A549 (cell line): ENCODE measurements around the gene CRIP3. TPM values are rescaled to one million over a fixed set of nuclear protein-coding genes. Genes with fewer than 3 reads are reported as not detected.

Source experiments
- ATAC-seq, 2 experiments: fragments of 200-7000 bp in 1 of 2; fragments of >200 bp in 1 of 2; cut with Nextera tagmentation in 1 of 2; cut with Tn5 transposase in 1 of 2; 3 replicates each; pipeline versions ENCODE4 v1.8.0 to v1.9.1; 2018 to 2020; ENCODE audit warnings: mild to moderate bottlenecking in 1 of 2, moderate library complexity in 1 of 2
- CTCF ChIA-PET: fragments of 300-600 bp; sonication (Branson Sonifier 250); formaldehyde crosslinking; extraction: SDS; loops from one replicate; lab custom pipeline; 2021; ENCODE audit warnings: antibody characterized with exemption, inconsistent platforms; lab: Yijun Ruan, JAX
- POLR2A ChIA-PET: fragments of 350-600 bp; formaldehyde crosslinking; extraction: SDS; loops from one replicate; lab custom pipeline; 2021; ENCODE audit warnings: antibody characterized with exemption, inconsistent platforms; lab: Yijun Ruan, JAX
- DNase-seq, 2 experiments: peaks; one replicate each; pipeline versions ENCODE4 v3.0.0 to v3.0.0-alpha.2; 2011 to 2016; ENCODE audit warnings: low read depth in 1 of 2, low spot score in 1 of 2
- FAIRE-seq: peaks from 2 replicates; lab custom pipeline; 2011; peaks lifted over from hg19 to GRCh38; lab: Jason Lieb, UNC
- H3K27ac ChIP-seq, 2 experiments: fragments of >200 bp; sonication (Bioruptor Twin); formaldehyde crosslinking; 3 replicates each; pipeline ENCODE4 v1.5.1; 2016 to 2017
- H3K4me1 ChIP-seq: fragments of >200 bp; sonication (Bioruptor Twin); formaldehyde crosslinking; 3 replicates; pipeline ENCODE4 v1.6.1; 2016
- H3K4me2 ChIP-seq: fragments of >200 bp; sonication (Bioruptor Twin); formaldehyde crosslinking; 3 replicates; pipeline ENCODE4 v1.6.1; 2016
- H3K4me3 ChIP-seq: fragments of >200 bp; sonication (Bioruptor Twin); formaldehyde crosslinking; 3 replicates; pipeline ENCODE4 v1.5.1; 2016
- H3K9me3 ChIP-seq: fragments of >200 bp; sonication (Bioruptor Twin); formaldehyde crosslinking; 3 replicates; pipeline ENCODE4 v1.6.1; 2016
- BHLHE40 ChIP-seq: IDR thresholded peaks from 2 replicates; pipeline ENCODE4 v1.6.1; 2012; ENCODE audit warnings: low read depth, low read length, inconsistent platforms
- CBX2 ChIP-seq: fragments of 200-600 bp; sonication (generic); IDR thresholded peaks from 2 replicates; pipeline ENCODE4 v1.6.1; 2016; ENCODE audit warnings: low read depth, mild to moderate bottlenecking, borderline replicate concordance
- EP300 ChIP-seq, 2 experiments: fragments of >200 bp; sonication (Bioruptor Twin); formaldehyde crosslinking; IDR thresholded peaks; 2 replicates in 1 of 2; 3 replicates in 1 of 2; pipeline ENCODE4 v1.6.1; 2016 to 2017
- FOXS1 ChIP-seq: fragments of 250-450 bp; sonication (Bioruptor Pico); IDR thresholded peaks from 2 replicates; pipeline ENCODE4 v1.5.0; 2020; ENCODE audit warnings: mild to moderate bottlenecking, moderate library complexity
- HEYL ChIP-seq: fragments of 250-450 bp; sonication (Bioruptor Pico); IDR thresholded peaks from 2 replicates; pipeline ENCODE4 v1.8.0; 2021; ENCODE audit warnings: mild to moderate bottlenecking, moderate library complexity
- HMGXB4 ChIP-seq: fragments of 250-450 bp; sonication (Bioruptor Pico); IDR thresholded peaks from 2 replicates; pipeline ENCODE4 v1.5.0; 2021; ENCODE audit warnings: mild to moderate bottlenecking, moderate library complexity, borderline replicate concordance
- JUN ChIP-seq, 2 experiments: fragments of >200 bp; sonication (Bioruptor Twin); formaldehyde crosslinking; IDR thresholded peaks; 2 replicates in 1 of 2; 3 replicates in 1 of 2; pipeline ENCODE4 v1.6.1; 2016 to 2017
- KDM1A ChIP-seq: fragments of 200-600 bp; sonication (generic); IDR thresholded peaks from 2 replicates; pipeline ENCODE4 v1.6.1; 2016; ENCODE audit warnings: low read depth, mild to moderate bottlenecking
- MAX ChIP-seq: IDR thresholded peaks from 2 replicates; pipeline ENCODE4 v1.6.1; 2012
- MAZ ChIP-seq: fragments of 150-350 bp; IDR thresholded peaks from 2 replicates; pipeline ENCODE4 v1.6.1; 2014; ENCODE audit warnings: antibody characterized with exemption, low read depth, low read length, borderline replicate concordance
- NPAS2 ChIP-seq: fragments of 250-450 bp; sonication (Bioruptor Pico); IDR thresholded peaks from 2 replicates; pipeline ENCODE4 v1.8.0; 2022; ENCODE audit warnings: mild to moderate bottlenecking, moderate library complexity, borderline replicate concordance
- PBX3 ChIP-seq: IDR thresholded peaks from 2 replicates; pipeline ENCODE4 v1.6.1; 2012
- USF2 ChIP-seq: fragments of 450-650 bp; IDR thresholded peaks from 2 replicates; pipeline ENCODE4 v1.6.1; 2014; ENCODE audit warnings: antibody characterized with exemption
- ZNF302 ChIP-seq: fragments of 250-450 bp; sonication (Bioruptor Pico); IDR thresholded peaks from 2 replicates; pipeline ENCODE4 v1.9.0; 2021; ENCODE audit warnings: inconsistent platforms, mild to moderate bottlenecking, moderate library complexity
- ZSCAN20 ChIP-seq: fragments of 250-450 bp; sonication (Bioruptor Pico); IDR thresholded peaks from 2 replicates; pipeline ENCODE4 v1.8.0; 2022; ENCODE audit warnings: mild to moderate bottlenecking, moderate library complexity
- WGBS: methylation state at CpG from one replicate; pipeline ENCODE4 v1.1.6; 2017; ENCODE audit errors: missing lambda C conversion rate; 5-methylcytosine and 5-hydroxymethylcytosine counted together
- polyA plus RNA-seq, 4 experiments: library from polyadenylated mRNA; depleted of rRNA in 3 of 4; stranded (reverse); fragments of >200 nt; fragmentation: RNase III in 1 of 4; extraction: RNeasy Plus Mini Kit Qiagen cat#74134 plus additional on column Dnase treatment in 1 of 4; gene quantifications; 2 replicates in 3 of 4; 3 replicates in 1 of 4; pipeline ENCODE4 v1.2.3, GENCODE V29; 2011 to 2017
- TF ChIP-seq, protein P1 (sequence below): fragments of 200-600 bp; sonication (generic); IDR thresholded peaks from 2 replicates; pipeline ENCODE4 v1.6.1; 2016; ENCODE audit warnings: antibody characterized with exemption, mild to moderate bottlenecking, moderate library complexity

Gene CRIP3
- polyA plus RNA-seq, 2 of the 4 experiments (the other 2 are of a cell fraction) = 1.3 to 2.8 TPM

DNA sequence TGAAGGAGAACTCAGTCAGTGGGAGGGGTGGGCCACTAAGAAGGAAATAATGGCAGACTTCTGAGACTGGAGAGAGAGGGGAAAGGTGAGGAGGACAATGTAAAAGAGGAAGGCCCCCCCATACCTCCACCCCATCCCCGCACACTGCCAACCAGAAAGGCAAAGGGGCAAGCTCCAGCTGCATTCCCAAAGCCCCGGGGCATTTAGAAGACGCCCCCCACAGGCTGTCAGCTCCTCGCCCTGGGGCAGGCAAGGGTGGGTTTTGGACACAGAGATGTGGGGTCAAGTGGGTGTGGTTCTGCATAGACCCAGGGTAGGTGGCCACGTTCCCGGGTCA lies 31.4 kb downstream of the CRIP3 start (continued):
- no peak for TF ChIP-seq MAX
- no peak for TF ChIP-seq PBX3
- no peak for TF ChIP-seq BHLHE40
- TF ChIP-seq NPAS2 (CRISPR knock-in tag) = no peak
- TF ChIP-seq ZNF302 (CRISPR knock-in tag) = no peak
- no peak for TF ChIP-seq FOXS1 (CRISPR knock-in tag)
- TF ChIP-seq HMGXB4 = no peak
- TF ChIP-seq, all 56 proteins: peak for 0

- no peak for DNase-seq
- POLR2A ChIA-PET = no interaction called here
- 88% methylated on average over 6 of the region's 11 CpGs for whole genome bisulfite sequencing
- Histone ChIP-seq H3K27ac (peak overlapping the region; percentile 62 to 80; a peak in 5 of 6 replicates), H3K9me3 (no peaks in the 10 kb centered on the region), H3K4me3 (no peak overlapping the region), H3K4me1 (peaks cover 52% of the 10 kb centered on the region), H3K4me2 (peak overlapping the region; percentile 45; the same call in 1 of the 3 replicates)
- FAIRE-seq = no peak
- no peak for TF ChIP-seq ZSCAN20 (CRISPR knock-in tag)
- no peak for TF ChIP-seq HEYL
- no peak for TF ChIP-seq EP300 (IDR thresholded peaks at IDR 0.05)
- no peak for TF ChIP-seq JUN (IDR thresholded peaks at IDR 0.05)
- TF ChIP-seq USF2 = no peak
- TF ChIP-seq KDM1A = no peak
- CTCF ChIA-PET = interaction anchor here (1.4 kb wide), 1 partner anchor 32 kb away, joined by 3 read pairs; the partner anchor contains the start of gene CRIP3
- no peak for ATAC-seq
These were observed 31.9 kb downstream of the CRIP3 start for GRCh38 chr6:43276577-43277305.

DNA sequence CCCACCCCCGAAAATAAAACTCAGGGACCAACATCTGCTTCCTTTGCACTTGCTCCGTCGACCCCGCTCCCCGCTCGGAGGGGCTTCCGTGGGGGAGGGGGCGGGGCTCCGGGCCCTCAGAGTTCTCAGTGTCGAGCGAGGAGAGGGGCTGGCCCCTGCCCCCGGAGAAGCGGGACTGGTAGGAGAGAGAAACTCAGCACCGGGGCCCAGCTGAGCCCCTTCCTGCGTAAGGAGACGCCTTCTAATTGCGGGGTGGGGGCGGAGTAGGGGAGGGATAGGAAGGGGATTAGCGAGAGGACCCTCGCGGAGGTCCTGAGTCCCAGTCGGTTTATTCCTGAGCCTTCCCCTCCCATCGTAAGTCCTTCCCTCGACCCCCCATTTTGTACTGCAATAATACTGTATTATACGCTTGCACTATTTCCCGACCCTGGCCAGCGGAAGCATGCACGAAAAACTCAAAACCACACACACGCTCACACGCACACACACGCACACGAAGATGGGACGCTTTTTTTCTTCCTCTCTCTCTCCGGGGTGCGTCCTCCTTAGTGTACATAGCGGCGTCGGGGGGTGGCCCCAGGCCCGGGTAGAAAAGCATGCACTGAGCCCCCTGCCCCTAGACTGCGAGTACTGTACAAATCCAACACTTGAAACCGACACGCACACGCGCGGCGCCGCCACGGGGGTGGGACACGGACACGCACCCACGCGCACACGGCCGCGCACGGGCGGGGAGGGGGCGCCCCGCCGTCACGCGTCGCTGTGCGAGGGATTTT lies 32.6 kb downstream of the CRIP3 start:
- Histone ChIP-seq H3K9me3 (no peaks in the 10 kb centered on the region), H3K27ac (peak overlapping the region; percentile 71 to 92; a peak in 5 of 6 replicates), H3K4me2 (peak overlapping the region; percentile 76), H3K4me3 (no peak overlapping the region), H3K4me1 (peaks cover 54% of the 10 kb centered on the region)
- WGBS = 92% methylated on average over 45 of the region's 64 CpGs
- ATAC-seq = no peak
- no peak for DNase-seq
- no peak for FAIRE-seq
- ChIA-PET CTCF (interaction anchor here (1.1 to 1.4 kb wide), 2 partner anchors 12 to 32 kb away, joined by 3 read pairs; partner anchors contain the start of gene CRIP3), POLR2A (no interaction called here)
- no peak for TF ChIP-seq USF2
- TF ChIP-seq MAZ = no peak
- TF ChIP-seq, protein P1, sequence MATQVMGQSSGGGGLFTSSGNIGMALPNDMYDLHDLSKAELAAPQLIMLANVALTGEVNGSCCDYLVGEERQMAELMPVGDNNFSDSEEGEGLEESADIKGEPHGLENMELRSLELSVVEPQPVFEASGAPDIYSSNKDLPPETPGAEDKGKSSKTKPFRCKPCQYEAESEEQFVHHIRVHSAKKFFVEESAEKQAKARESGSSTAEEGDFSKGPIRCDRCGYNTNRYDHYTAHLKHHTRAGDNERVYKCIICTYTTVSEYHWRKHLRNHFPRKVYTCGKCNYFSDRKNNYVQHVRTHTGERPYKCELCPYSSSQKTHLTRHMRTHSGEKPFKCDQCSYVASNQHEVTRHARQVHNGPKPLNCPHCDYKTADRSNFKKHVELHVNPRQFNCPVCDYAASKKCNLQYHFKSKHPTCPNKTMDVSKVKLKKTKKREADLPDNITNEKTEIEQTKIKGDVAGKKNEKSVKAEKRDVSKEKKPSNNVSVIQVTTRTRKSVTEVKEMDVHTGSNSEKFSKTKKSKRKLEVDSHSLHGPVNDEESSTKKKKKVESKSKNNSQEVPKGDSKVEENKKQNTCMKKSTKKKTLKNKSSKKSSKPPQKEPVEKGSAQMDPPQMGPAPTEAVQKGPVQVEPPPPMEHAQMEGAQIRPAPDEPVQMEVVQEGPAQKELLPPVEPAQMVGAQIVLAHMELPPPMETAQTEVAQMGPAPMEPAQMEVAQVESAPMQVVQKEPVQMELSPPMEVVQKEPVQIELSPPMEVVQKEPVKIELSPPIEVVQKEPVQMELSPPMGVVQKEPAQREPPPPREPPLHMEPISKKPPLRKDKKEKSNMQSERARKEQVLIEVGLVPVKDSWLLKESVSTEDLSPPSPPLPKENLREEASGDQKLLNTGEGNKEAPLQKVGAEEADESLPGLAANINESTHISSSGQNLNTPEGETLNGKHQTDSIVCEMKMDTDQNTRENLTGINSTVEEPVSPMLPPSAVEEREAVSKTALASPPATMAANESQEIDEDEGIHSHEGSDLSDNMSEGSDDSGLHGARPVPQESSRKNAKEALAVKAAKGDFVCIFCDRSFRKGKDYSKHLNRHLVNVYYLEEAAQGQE = no peak
- TF ChIP-seq PBX3 = no peak
- no peak for TF ChIP-seq CBX2
